ENCODE results near the gene DSP.

GRCh38 chr6:7617801-7618764 lies 76.6 kb downstream of the DSP start:
- no peak for TF ChIP-seq CTCF (conservative IDR thresholded peaks at IDR 0.05; ENCODE audit: low read depth in 2 of 2)
- TF ChIP-seq EZH2 (IDR thresholded peaks at IDR 0.05; ENCODE audit: low read depth, unreplicated experiment), result no peak
- no peak for TF ChIP-seq EZH2phosphoT487 (IDR thresholded peaks at IDR 0.05; ENCODE audit: unreplicated experiment)
- TF ChIP-seq POLR2AphosphoS5 (IDR thresholded peaks at IDR 0.05; ENCODE audit: low read depth), result no peak
- TF ChIP-seq ETS1 (IDR thresholded peaks at IDR 0.05), result no peak
- no peak for TF ChIP-seq JUNB (IDR thresholded peaks at IDR 0.05; ENCODE audit: unreplicated experiment)
- TF ChIP-seq ZNF462 (CRISPR knock-in tag; IDR thresholded peaks at IDR 0.05), result no peak
- TF ChIP-seq REST (IDR thresholded peaks at IDR 0.05; ENCODE audit: unreplicated experiment), result no peak
- no peak for TF ChIP-seq NANOG (IDR thresholded peaks at IDR 0.05; ENCODE audit: borderline replicate concordance)

Data from GM23338 (cell line).